Measurements from ENCODE around the gene MAS1.

- TF ChIP-seq POLR2A (IDR thresholded peaks at IDR 0.05; ENCODE audit: low read depth, low read length) (no peak), POLR2AphosphoS5 (IDR thresholded peaks at IDR 0.05; ENCODE audit: low read depth, low read length) (no peak)
Measured at GRCh38 chr6:159916752-159917151, 26.0 kb downstream of the MAS1 start.

All from GM12891 (cell line).